Muscle layer of colon (tissue), 2 donors: ENCODE measurements around the gene SLC35C1.
"Not testable (repeated sequence)": the region's sequence is repeated elsewhere in the genome, so short reads cannot be mapped to it uniquely, and the experiment has no call there.

Source experiments
- H3K27ac ChIP-seq: one replicate; pipeline ENCODE4 v1.7.0; 2013; ENCODE audit warnings: low read depth, mild to moderate bottlenecking, low read length, moderate library complexity
- H3K27me3 ChIP-seq, 2 donors: one replicate each; pipeline ENCODE4 v1.7.0; 2013; ENCODE audit warnings: low read length in 2 of 2, mild to moderate bottlenecking in 2 of 2; ENCODE audit not compliant: insufficient read depth in 2 of 2, control insufficient read depth in 1 of 2
- H3K36me3 ChIP-seq: one replicate; pipeline ENCODE4 v1.7.0; 2013; ENCODE audit warnings: mild to moderate bottlenecking, low read length; ENCODE audit not compliant: insufficient read depth
- H3K4me1 ChIP-seq: one replicate; pipeline ENCODE4 v1.7.0; 2013; ENCODE audit warnings: mild to moderate bottlenecking, low read length; ENCODE audit not compliant: insufficient read depth
- H3K4me3 ChIP-seq, 2 donors: one replicate each; pipeline ENCODE4 v1.7.0; 2013; ENCODE audit warnings: low read length in 2 of 2, low read depth in 1 of 2, mild to moderate bottlenecking in 1 of 2, moderate library complexity in 1 of 2
- H3K9ac ChIP-seq: one replicate; pipeline ENCODE4 v1.7.0; 2013; ENCODE audit warnings: low read length
- H3K9me3 ChIP-seq: one replicate; pipeline ENCODE4 v1.7.0; 2013; ENCODE audit warnings: mild to moderate bottlenecking, low read length
- donor health status: abdominal sarcoma.
- donor health status: Adenocarcinoma of cecum.

SLC35C1 gene

GRCh38 chr11:45839204-45839603 is 34.3 kb downstream of the SLC35C1 start:
- H3K9ac ChIP-seq: no peak overlapping the region
- H3K9me3 ChIP-seq: no peaks in the 10 kb centered on the region
- H3K4me3 ChIP-seq: no peak overlapping the region
- no peak overlapping the region for H3K27ac ChIP-seq
- no peaks in the 10 kb centered on the region for H3K4me1 ChIP-seq
- no peaks in the 10 kb centered on the region for H3K36me3 ChIP-seq
- no peaks in the 10 kb centered on the region for H3K27me3 ChIP-seq

- H3K27me3 ChIP-seq, H3K4me1 ChIP-seq, H3K9ac ChIP-seq: not testable (repeated sequence)
These were observed 35.3 kb downstream of the SLC35C1 start for GRCh38 chr11:45840251-45840650.

GRCh38 chr11:45843158-45843924 is 38.4 kb downstream of the SLC35C1 start:
- no peaks in the 10 kb centered on the region for H3K36me3 ChIP-seq
- peak overlapping the region in 1 of 2 donors; percentile 49 for H3K4me3 ChIP-seq
- peaks cover 10% of the 10 kb centered on the region for H3K4me1 ChIP-seq
- H3K27me3 ChIP-seq: no peaks in the 10 kb centered on the region
- H3K9ac ChIP-seq: peak overlapping the region; percentile 35
- H3K27ac ChIP-seq: peak overlapping the region; percentile 20
- H3K9me3 ChIP-seq: no peaks in the 10 kb centered on the region

More at GRCh38 chr11:45840251-45840650, 35.3 kb downstream of the SLC35C1 start:
- H3K27ac ChIP-seq, H3K4me3 ChIP-seq, H3K9me3 ChIP-seq, H3K36me3 ChIP-seq: not testable (repeated sequence)

- Histone ChIP-seq H3K27ac (no peak overlapping the region), H3K4me3 (no peak overlapping the region), H3K27me3 (no peaks in the 10 kb centered on the region), H3K4me1 (peaks cover 23% of the 10 kb centered on the region), H3K9ac (no peak overlapping the region), H3K36me3 (no peaks in the 10 kb centered on the region), H3K9me3 (no peaks in the 10 kb centered on the region)
These were observed 40.1 kb downstream of the SLC35C1 start for GRCh38 chr11:45844822-45845578.

- Histone ChIP-seq H3K4me3 (peak overlapping the region in 1 of 2 donors; percentile 22), H3K36me3 (no peaks in the 10 kb centered on the region), H3K9me3 (no peaks in the 10 kb centered on the region), H3K27ac (peak overlapping the region; percentile 83), H3K27me3 (no peaks in the 10 kb centered on the region), H3K4me1 (peaks cover 35% of the 10 kb centered on the region), H3K9ac (peak overlapping the region; percentile 47)
These were observed 41.3 kb downstream of the SLC35C1 start for GRCh38 chr11:45846174-45846675.

GRCh38 chr11:45846974-45847910 is 42.3 kb downstream of the SLC35C1 start, which contains the start of gene CRY2:
Gene CRY2 (plus strand): TSS chr11:45847475. CDS start chr11:45847491, 16 bp downstream.
- no peaks in the 10 kb centered on the region for H3K9me3 ChIP-seq
- peak within 1 kb of the TSS; percentile 78 to 91 for H3K4me3 ChIP-seq
- peaks cover 42% of the 10 kb centered on the region for H3K4me1 ChIP-seq
- no peaks in the 10 kb centered on the region for H3K36me3 ChIP-seq
- H3K27me3 ChIP-seq: no peaks in the 10 kb centered on the region
- H3K27ac ChIP-seq: peak within 1 kb of the TSS; percentile 93
- H3K9ac ChIP-seq: peak within 1 kb of the TSS; percentile 98

GRCh38 chr11:45847911-45848316 is 43.0 kb downstream of the SLC35C1 start:
- H3K4me1 ChIP-seq: peaks cover 49% of the 10 kb centered on the region
- no peaks in the 10 kb centered on the region for H3K27me3 ChIP-seq
- H3K9ac ChIP-seq: peak overlapping the region; percentile 98
- no peaks in the 10 kb centered on the region for H3K9me3 ChIP-seq
- peak overlapping the region; percentile 93 for H3K27ac ChIP-seq
- peak overlapping the region; percentile 78 to 91 for H3K4me3 ChIP-seq
- H3K36me3 ChIP-seq: no peaks in the 10 kb centered on the region

GRCh38 chr11:45848654-45849081 is 43.7 kb downstream of the SLC35C1 start:
- H3K36me3 ChIP-seq: peaks cover 4% of the 10 kb centered on the region
- peaks cover 55% of the 10 kb centered on the region for H3K4me1 ChIP-seq
- H3K27me3 ChIP-seq: no peaks in the 10 kb centered on the region
- H3K9ac ChIP-seq: peak overlapping the region; percentile 98
- H3K9me3 ChIP-seq: no peaks in the 10 kb centered on the region
- H3K4me3 ChIP-seq: peak overlapping the region; percentile 78 to 91
- H3K27ac ChIP-seq: peak overlapping the region; percentile 93

- no peak overlapping the region for H3K27ac ChIP-seq
- peaks cover 73% of the 10 kb centered on the region for H3K4me1 ChIP-seq
- H3K27me3 ChIP-seq: no peaks in the 10 kb centered on the region
- peaks cover 7% of the 10 kb centered on the region for H3K36me3 ChIP-seq
- no peaks in the 10 kb centered on the region for H3K9me3 ChIP-seq
- no peak overlapping the region for H3K9ac ChIP-seq
- no peak overlapping the region for H3K4me3 ChIP-seq
These were observed 45.5 kb downstream of the SLC35C1 start for GRCh38 chr11:45850446-45850845.

GRCh38 chr11:45851228-45851627 is 46.3 kb downstream of the SLC35C1 start:
- H3K27ac ChIP-seq: peak overlapping the region; percentile 40
- H3K27me3 ChIP-seq: no peaks in the 10 kb centered on the region
- H3K4me3 ChIP-seq: no peak overlapping the region
- peaks cover 78% of the 10 kb centered on the region for H3K4me1 ChIP-seq
- no peak overlapping the region for H3K9ac ChIP-seq
- peaks cover 7% of the 10 kb centered on the region for H3K36me3 ChIP-seq
- H3K9me3 ChIP-seq: no peaks in the 10 kb centered on the region
